Epithelial cell of proximal tubule (primary cell): ENCODE results near the gene KCNK5. TPM values are rescaled to one million over a fixed set of nuclear protein-coding genes. Genes with fewer than 3 reads are reported as not detected.

Experiments used
- DNase-seq: peaks from one replicate; pipeline ENCODE4 v3.0.0-alpha.2; 2011; ENCODE audit warnings: low read depth
- H3K4me3 ChIP-seq: 2 replicates; pipeline ENCODE4 v1.5.1; 2011; ENCODE audit warnings: low read depth, mild to moderate bottlenecking, low read length
- CTCF ChIP-seq: conservative IDR thresholded peaks from 2 replicates; pipeline ENCODE4 v1.5.1; 2012; ENCODE audit warnings: low read depth, mild to moderate bottlenecking, low read length
- total RNA-seq: library from RNA; depleted of rRNA; stranded (reverse); fragments of >200 nt; gene quantifications from 2 replicates; pipeline ENCODE4 v1.2.3, GENCODE V29; 2015

Gene KCNK5
- total RNA-seq, 1 donor from 2014 or later, result 1.6 TPM

GRCh38 chr6:39170860-39171259 is 58.4 kb downstream of the KCNK5 start:
- DNase-seq, result no peak
- no peak overlapping the region for H3K4me3 ChIP-seq
- no peak for TF ChIP-seq CTCF

- DNase-seq, result no peak
- no peak overlapping the region for H3K4me3 ChIP-seq
- TF ChIP-seq CTCF, result no peak
Observed at GRCh38 chr6:39170389-39170788, 58.9 kb downstream of the KCNK5 start.

GRCh38 chr6:39169448-39170344 is 59.6 kb downstream of the KCNK5 start:
- H3K4me3 ChIP-seq, result no peak overlapping the region
- no peak for TF ChIP-seq CTCF
- DNase-seq, result no peak

- DNase-seq, result no peak
- no peak for TF ChIP-seq CTCF
- no peak overlapping the region for H3K4me3 ChIP-seq
Observed at GRCh38 chr6:39167866-39168625, 61.2 kb downstream of the KCNK5 start.

- H3K4me3 ChIP-seq, result no peak overlapping the region
- no peak for DNase-seq
- TF ChIP-seq CTCF, result no peak
Observed at GRCh38 chr6:39167321-39167720, 62.0 kb downstream of the KCNK5 start.

- no peak for TF ChIP-seq CTCF
- DNase-seq, result no peak
- no peak overlapping the region for H3K4me3 ChIP-seq
Observed at GRCh38 chr6:39166912-39167290, 62.4 kb downstream of the KCNK5 start.
